ENCODE data around the gene SMARCD2.
"Not testable (repeated sequence)": the region's sequence is repeated elsewhere in the genome, so short reads cannot be mapped to it uniquely, and the experiment has no call there.

The SMARCD2 gene

DNA sequence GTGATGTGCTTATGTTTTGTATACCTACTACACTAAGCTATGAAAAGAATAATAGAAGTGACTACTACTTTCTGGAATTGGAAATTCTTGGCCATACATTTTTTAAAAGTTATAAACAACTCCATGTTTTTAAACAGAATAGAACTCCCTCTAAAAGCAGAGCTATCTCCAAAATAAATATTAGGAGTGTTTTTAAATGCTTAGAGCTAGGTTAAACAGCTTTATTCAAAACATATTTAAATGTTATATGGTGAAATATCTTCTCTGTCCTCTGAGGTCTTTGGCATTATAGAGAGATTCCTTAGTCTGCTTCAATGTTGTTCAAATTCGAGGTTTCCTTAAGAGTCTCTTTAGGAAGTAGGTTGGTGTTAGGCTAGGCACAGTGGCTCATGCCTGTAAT is 38.2 kb downstream of the SMARCD2 start:
- DNase-seq (ENCODE audit: low read depth) = no peak

DNA sequence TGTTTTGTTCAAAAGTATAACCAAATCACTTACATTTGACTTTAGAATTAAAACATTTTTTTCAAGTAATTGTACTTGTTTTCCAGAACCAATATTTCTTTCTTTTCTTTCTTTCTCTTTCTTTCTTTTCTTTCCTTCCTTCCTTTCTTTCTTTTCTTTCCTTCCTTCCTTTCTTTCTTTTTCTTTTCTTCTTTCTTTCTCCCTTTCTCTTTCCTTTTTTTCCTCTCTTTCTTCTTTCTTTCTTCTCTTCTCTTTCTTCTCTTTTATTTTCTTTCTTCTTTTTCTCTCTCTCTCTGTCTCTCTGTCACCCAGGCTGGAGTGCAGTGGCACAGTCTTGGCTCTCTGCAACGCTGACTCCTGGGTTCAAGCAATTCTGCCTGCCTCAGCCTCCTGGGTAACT is 41.7 kb downstream of the SMARCD2 start:
- no peak for DNase-seq (ENCODE audit: low read depth)

DNA sequence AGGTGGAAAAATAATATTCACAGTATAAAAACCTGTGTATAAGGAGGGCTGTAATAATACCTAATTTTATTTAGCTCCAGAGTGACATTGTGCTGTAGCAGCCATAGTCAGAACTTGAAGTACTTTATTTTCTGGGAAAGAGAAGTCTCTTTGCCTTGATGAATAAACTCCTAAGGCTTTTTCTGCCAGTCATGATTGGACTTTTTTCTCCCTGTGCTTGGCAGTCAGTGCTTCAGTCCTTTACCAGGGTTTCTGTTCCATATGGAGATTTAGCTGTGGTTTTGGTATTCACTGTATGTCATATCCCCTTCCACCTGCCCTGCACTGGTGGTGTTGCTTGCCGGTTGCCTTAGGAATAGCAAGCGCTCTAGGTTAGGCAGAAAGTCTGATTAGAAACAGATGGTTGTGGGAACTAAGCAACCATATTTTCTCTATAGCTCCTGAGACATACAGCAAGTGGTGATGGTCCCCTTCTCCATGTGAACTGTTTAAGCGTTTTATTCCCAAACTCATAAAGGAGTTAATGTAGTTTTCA is 43.8 kb downstream of the SMARCD2 start:
- DNase-seq (ENCODE audit: low read depth) = no peak

DNA sequence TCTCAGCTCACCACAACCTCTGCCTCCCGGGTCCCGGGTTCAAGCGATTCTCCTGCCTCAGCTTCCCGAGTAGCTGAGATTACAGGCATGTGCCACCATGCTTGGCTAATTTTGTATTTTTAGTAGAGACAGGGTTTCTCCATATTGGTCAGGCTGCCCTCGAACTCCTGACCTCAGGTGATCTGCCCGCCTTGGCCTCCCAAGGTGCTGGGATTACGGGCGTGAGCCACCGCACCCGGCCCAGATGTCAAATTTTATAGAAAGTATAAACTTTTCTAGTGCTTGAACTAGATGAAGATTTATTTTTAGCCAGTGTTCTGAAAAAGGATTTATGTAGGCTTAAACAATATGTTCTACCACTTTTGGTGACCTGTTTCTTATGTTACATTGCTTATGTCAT is 46.1 kb downstream of the SMARCD2 start:
- not testable (repeated sequence) for DNase-seq (ENCODE audit: low read depth)

DNA sequence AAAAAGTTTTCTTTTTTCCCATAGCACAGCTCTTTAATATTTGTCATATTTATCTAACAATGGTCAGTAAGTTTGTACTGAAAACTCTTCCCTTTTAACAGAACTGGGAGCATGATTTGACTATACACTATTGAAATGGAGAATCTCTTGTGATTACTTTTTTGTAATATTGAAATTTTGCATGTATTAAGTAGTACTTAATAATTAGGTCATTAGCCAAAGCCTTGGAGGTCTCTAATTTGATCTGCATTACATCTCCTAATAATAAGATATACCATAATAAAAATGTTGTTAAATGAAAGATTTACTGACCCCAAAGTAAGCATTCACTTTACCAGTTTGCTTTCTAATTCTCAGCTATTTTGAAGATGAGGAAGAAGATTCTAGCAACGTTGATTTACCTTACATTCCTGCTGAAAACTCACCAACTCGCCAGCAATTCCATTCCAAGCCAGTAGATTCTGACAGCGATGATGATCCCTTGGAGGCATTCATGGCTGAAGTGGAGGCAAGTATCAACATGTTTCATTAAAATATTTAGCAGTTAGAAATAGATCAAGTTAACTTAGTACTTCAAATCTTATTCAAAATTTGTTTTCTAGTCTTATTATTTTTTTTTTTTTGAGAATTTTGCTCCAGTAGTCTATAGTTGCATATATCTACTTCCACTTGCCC is 50.3 kb downstream of the SMARCD2 start:
- DNase-seq (ENCODE audit: low read depth) = no peak

DNA sequence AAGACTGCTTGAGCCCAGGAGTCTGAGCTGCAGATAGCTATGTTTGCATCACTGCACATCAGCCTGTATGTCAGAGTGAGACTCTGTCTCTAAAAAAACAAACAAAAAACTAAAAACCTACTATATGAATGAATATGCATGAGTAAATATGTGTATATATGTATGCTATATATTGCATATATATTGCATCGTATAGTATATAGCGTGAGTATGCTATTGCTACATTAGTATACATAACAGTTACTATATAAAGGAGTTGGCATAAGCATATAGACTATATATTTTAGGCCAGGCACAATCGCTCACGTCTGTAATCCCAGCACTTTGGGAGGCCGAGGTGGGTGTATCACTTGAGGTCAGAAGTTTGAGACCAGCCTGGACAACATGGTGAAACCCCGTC is 52.4 kb downstream of the SMARCD2 start:
- no peak for DNase-seq (ENCODE audit: low read depth)

DNA sequence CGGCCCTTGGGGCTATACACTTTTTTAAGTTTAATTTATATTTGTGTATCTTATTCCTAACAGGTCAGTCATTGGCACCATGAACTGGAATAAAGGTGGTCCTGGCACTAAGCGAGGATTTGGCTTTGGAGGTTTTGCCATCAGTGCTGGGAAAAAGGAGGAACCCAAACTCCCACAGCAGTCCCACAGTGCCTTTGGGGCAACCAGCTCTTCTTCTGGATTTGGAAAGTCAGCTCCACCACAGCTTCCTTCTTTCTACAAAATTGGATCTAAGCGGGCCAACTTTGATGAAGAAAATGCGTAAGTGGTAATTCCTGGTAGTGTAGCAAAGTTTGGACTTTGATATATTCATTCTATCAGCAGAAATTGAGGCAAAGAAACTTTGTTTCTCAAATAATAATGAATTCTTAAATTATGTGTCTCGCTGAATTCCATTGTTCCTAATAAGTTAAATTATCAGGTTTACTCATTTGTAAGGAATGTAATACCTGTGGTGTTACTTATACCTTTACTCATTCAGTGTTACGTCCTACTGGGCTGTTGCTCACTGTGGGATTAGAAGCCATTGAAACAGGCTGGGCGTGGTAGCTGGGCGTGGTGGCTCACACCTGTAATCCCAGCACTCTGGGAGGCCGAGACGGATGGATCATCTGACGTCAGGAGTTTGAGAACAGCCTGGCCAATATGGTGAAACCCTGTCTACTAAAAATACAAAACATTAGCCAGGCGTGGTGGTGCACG is 55.3 kb downstream of the SMARCD2 start:
- DNase-seq (ENCODE audit: low read depth) = no peak

DNA sequence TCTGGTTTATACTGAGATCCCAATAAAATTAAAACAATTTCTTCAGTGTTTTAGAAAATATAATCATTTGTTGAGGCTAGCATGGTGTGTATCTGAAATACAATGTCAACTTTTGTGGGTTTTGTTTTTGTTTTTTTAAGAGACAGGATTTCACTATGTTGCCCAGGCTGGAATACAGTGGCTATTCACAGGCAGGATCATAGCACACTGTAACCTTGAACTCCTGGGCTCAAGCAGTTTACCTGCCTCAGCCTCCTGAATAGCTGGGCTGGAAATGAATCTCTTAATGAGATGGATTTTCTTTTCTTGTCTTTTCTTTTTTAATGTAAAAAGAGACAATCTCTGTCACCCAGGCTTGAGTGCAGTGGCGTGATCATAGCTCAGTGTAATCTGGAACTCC is 56.4 kb downstream of the SMARCD2 start:
- DNase-seq (ENCODE audit: low read depth) = no peak

DNA sequence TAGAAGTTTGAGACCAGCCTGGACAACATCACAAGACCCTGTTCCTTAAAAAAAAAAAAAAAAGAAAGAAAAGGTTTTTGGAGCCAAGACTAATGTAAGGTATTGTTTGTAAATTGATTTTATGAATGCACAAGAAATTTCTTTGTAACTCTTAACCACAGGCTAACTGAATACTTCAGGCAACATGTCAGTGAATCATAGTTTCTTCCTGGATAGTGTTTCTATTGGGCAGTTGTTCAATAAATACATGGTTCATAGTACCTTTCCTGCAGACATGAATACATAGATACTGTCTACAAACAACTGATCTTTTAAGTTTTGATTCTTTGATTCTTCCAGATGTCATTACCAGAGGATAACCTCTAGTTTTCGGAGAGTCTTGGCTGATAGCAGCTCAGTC is 56.9 kb downstream of the SMARCD2 start:
- DNase-seq (ENCODE audit: low read depth) = no peak

DNA sequence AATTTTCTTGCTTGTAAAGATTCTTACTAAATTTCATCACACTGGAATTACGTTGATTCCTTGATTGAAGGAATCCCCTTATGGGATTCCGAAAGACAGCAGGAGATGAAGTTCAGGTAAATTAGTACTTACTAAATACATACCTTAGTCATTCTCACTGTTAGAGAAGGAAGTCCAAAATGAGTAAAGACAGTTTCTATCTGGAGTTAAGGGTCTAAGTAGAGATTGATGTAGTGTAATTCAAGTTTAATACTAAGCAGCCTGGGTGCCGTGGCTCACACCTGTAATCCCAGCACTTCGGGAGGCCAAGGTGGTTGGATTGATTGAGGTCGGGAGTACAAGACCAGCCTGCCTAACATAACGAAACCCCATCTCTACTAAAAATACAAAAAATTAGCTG is 59.0 kb downstream of the SMARCD2 start:
- DNase-seq (ENCODE audit: low read depth) = no peak

All from GM04504 (cell line).